ENCODE measurements around the gene MOB3B. TPM values are rescaled to one million over a fixed set of nuclear protein-coding genes. Genes with fewer than 3 reads are reported as not detected.

The MOB3B gene
- total RNA-seq, 1 experiment from 2014 or later: 0.03 TPM

DNA sequence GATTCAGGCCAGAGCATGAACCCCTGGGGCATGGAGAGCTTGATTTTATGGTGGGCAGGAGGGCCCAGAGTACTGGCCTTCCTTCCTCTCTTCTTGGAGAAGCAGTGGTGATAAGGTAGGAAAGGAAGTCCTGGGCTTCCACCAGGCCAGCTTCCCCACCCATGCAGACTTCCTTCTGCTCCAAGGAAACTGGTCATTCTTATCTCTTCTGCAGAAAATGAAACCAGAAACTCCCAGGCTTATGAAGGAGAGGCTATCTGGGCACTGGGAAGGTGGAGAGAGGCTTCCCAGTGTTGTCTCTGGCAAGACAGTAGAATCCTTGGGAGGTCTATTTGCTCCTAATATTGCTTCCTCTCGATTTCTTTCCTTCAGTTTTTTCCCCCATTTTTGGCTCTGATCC lies 122.1 kb downstream of the MOB3B start:
- no peaks in the 10 kb centered on the region for H3K4me1 ChIP-seq (ENCODE audit: control insufficient read depth, insufficient read depth, low read length)
- no peaks in the 10 kb centered on the region for H3K9me3 ChIP-seq (ENCODE audit: control insufficient read depth, insufficient read depth, low read depth, low read length)
- H3K36me3 ChIP-seq (ENCODE audit: control insufficient read depth, insufficient read depth, low read length): no peaks in the 10 kb centered on the region
- H3K27ac ChIP-seq (ENCODE audit: low read length): no peak overlapping the region
- H3K27me3 ChIP-seq (ENCODE audit: control insufficient read depth, insufficient read depth, low read length): no peaks in the 10 kb centered on the region
- BruUV-seq (replicated peaks): no TSS peak
- no peak for TF ChIP-seq TCF7L2 (IDR thresholded peaks at IDR 0.05; ENCODE audit: low read depth, low read length)
- CTCF ChIA-PET: no interaction called here
- intact Hi-C loops (cut with micrococcal nuclease; ENCODE audit: unreplicated experiment): no loop called here
- ATAC-seq (no peak), DNase-seq (ENCODE audit: low read depth, low spot score) (no peak)
- no peak overlapping the region for H3K4me3 ChIP-seq (ENCODE audit: low read depth in 2 of 2, low read length in 2 of 2)
- in situ Hi-C loops (cut with HindIII; ENCODE audit: low pct_unique_long_range_greater_than_20kb, low sequenced_read_pairs): no loop called here
- POLR2A ChIA-PET: no interaction called here

GRCh38 chr9:27404661-27405060 lies 125.0 kb downstream of the MOB3B start:
- no peak overlapping the region for H3K27ac ChIP-seq (ENCODE audit: low read length)
- CTCF ChIA-PET: no interaction called here
- no peak overlapping the region for H3K4me3 ChIP-seq (ENCODE audit: low read depth in 2 of 2, low read length in 2 of 2)
- H3K36me3 ChIP-seq (ENCODE audit: control insufficient read depth, insufficient read depth, low read length): no peaks in the 10 kb centered on the region
- POLR2A ChIA-PET: no interaction called here
- BruUV-seq (replicated peaks): no TSS peak
- no peaks in the 10 kb centered on the region for H3K4me1 ChIP-seq (ENCODE audit: control insufficient read depth, insufficient read depth, low read length)
- H3K9me3 ChIP-seq (ENCODE audit: control insufficient read depth, insufficient read depth, low read depth, low read length): no peaks in the 10 kb centered on the region
- ATAC-seq (no peak), DNase-seq (ENCODE audit: low read depth, low spot score) (no peak)
- TF ChIP-seq TCF7L2 (IDR thresholded peaks at IDR 0.05; ENCODE audit: low read depth, low read length): no peak
- TF ChIP-seq, protein P1, sequence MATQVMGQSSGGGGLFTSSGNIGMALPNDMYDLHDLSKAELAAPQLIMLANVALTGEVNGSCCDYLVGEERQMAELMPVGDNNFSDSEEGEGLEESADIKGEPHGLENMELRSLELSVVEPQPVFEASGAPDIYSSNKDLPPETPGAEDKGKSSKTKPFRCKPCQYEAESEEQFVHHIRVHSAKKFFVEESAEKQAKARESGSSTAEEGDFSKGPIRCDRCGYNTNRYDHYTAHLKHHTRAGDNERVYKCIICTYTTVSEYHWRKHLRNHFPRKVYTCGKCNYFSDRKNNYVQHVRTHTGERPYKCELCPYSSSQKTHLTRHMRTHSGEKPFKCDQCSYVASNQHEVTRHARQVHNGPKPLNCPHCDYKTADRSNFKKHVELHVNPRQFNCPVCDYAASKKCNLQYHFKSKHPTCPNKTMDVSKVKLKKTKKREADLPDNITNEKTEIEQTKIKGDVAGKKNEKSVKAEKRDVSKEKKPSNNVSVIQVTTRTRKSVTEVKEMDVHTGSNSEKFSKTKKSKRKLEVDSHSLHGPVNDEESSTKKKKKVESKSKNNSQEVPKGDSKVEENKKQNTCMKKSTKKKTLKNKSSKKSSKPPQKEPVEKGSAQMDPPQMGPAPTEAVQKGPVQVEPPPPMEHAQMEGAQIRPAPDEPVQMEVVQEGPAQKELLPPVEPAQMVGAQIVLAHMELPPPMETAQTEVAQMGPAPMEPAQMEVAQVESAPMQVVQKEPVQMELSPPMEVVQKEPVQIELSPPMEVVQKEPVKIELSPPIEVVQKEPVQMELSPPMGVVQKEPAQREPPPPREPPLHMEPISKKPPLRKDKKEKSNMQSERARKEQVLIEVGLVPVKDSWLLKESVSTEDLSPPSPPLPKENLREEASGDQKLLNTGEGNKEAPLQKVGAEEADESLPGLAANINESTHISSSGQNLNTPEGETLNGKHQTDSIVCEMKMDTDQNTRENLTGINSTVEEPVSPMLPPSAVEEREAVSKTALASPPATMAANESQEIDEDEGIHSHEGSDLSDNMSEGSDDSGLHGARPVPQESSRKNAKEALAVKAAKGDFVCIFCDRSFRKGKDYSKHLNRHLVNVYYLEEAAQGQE (IDR thresholded peaks at IDR 0.05; ENCODE audit: insufficient read depth in 1 of 2, low read depth in 2 of 2, low read length in 1 of 2): no peak
- TF ChIP-seq POLR2AphosphoS5 (IDR thresholded peaks at IDR 0.05; ENCODE audit: low read depth, low read length): no peak
- TF ChIP-seq, protein P2, sequence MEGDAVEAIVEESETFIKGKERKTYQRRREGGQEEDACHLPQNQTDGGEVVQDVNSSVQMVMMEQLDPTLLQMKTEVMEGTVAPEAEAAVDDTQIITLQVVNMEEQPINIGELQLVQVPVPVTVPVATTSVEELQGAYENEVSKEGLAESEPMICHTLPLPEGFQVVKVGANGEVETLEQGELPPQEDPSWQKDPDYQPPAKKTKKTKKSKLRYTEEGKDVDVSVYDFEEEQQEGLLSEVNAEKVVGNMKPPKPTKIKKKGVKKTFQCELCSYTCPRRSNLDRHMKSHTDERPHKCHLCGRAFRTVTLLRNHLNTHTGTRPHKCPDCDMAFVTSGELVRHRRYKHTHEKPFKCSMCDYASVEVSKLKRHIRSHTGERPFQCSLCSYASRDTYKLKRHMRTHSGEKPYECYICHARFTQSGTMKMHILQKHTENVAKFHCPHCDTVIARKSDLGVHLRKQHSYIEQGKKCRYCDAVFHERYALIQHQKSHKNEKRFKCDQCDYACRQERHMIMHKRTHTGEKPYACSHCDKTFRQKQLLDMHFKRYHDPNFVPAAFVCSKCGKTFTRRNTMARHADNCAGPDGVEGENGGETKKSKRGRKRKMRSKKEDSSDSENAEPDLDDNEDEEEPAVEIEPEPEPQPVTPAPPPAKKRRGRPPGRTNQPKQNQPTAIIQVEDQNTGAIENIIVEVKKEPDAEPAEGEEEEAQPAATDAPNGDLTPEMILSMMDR (IDR thresholded peaks at IDR 0.05): no peak
- no peak for TF ChIP-seq SIN3A (IDR thresholded peaks at IDR 0.05; ENCODE audit: borderline replicate concordance, insufficient read depth, low read depth, low read length)
- in situ Hi-C loops (cut with HindIII; ENCODE audit: low pct_unique_long_range_greater_than_20kb, low sequenced_read_pairs) (no loop called here), intact Hi-C loops (cut with micrococcal nuclease; ENCODE audit: unreplicated experiment) (no loop called here)
- H3K27me3 ChIP-seq (ENCODE audit: control insufficient read depth, insufficient read depth, low read length): no peaks in the 10 kb centered on the region

- ChIA-PET POLR2A (no interaction called here), CTCF (no interaction called here)
- Histone ChIP-seq H3K9me3 (ENCODE audit: control insufficient read depth, insufficient read depth, low read depth, low read length) (no peaks in the 10 kb centered on the region), H3K27ac (ENCODE audit: low read length) (no peak overlapping the region), H3K36me3 (ENCODE audit: control insufficient read depth, insufficient read depth, low read length) (no peaks in the 10 kb centered on the region), H3K4me3 (ENCODE audit: low read depth in 2 of 2, low read length in 2 of 2) (no peak overlapping the region), H3K27me3 (ENCODE audit: control insufficient read depth, insufficient read depth, low read length) (no peaks in the 10 kb centered on the region), H3K4me1 (ENCODE audit: control insufficient read depth, insufficient read depth, low read length) (no peaks in the 10 kb centered on the region)
- DNase-seq (ENCODE audit: low read depth, low spot score): no peak
- intact Hi-C loops (cut with micrococcal nuclease; ENCODE audit: unreplicated experiment) (no loop called here), in situ Hi-C loops (cut with HindIII; ENCODE audit: low pct_unique_long_range_greater_than_20kb, low sequenced_read_pairs) (no loop called here)
- no peak for ATAC-seq
- TF ChIP-seq, protein P2 (IDR thresholded peaks at IDR 0.05): no peak
- TF ChIP-seq TCF7L2 (IDR thresholded peaks at IDR 0.05; ENCODE audit: low read depth, low read length) (no peak), POLR2AphosphoS5 (IDR thresholded peaks at IDR 0.05; ENCODE audit: low read depth, low read length) (no peak), SIN3A (IDR thresholded peaks at IDR 0.05; ENCODE audit: borderline replicate concordance, insufficient read depth, low read depth, low read length) (no peak)
- TF ChIP-seq, protein P1 (IDR thresholded peaks at IDR 0.05; ENCODE audit: insufficient read depth in 1 of 2, low read depth in 2 of 2, low read length in 1 of 2): no peak
- BruUV-seq (replicated peaks): no TSS peak
These were observed 127.0 kb downstream of the MOB3B start for GRCh38 chr9:27402626-27403025.

Data from Panc1 (cell line).